Right lobe of liver (tissue), 4 donors: ENCODE results near the gene ALPI.

Experiments
- POLR2A ChIP-seq: fragments of 450-650 bp; IDR thresholded peaks from one replicate; pipeline ENCODE4 v1.6.1; 2017; ENCODE audit warnings: antibody characterized with exemption, mild to moderate bottlenecking
- TF ChIP-seq, protein P1 (sequence below), 4 donors: fragments of 200-600 bp in 3 of 4; fragments of 450-650 bp in 1 of 4; IDR thresholded peaks; one replicate each; pipeline versions ENCODE4 v1.5.1 to v1.8.0; 2016 to 2022; ENCODE audit warnings: antibody characterized with exemption in 4 of 4, mild to moderate bottlenecking in 2 of 4
- donor health status: DM: no; HTN: no; CAD: no.
- donor health status: DM: no; HTN: no; CAD: no.
- donor health status: DM: no; HTN: yes; CAD: no.

GRCh38 chr2:232476791-232477190 is 20.8 kb downstream of the ALPI start:
- TF ChIP-seq, protein P1, sequence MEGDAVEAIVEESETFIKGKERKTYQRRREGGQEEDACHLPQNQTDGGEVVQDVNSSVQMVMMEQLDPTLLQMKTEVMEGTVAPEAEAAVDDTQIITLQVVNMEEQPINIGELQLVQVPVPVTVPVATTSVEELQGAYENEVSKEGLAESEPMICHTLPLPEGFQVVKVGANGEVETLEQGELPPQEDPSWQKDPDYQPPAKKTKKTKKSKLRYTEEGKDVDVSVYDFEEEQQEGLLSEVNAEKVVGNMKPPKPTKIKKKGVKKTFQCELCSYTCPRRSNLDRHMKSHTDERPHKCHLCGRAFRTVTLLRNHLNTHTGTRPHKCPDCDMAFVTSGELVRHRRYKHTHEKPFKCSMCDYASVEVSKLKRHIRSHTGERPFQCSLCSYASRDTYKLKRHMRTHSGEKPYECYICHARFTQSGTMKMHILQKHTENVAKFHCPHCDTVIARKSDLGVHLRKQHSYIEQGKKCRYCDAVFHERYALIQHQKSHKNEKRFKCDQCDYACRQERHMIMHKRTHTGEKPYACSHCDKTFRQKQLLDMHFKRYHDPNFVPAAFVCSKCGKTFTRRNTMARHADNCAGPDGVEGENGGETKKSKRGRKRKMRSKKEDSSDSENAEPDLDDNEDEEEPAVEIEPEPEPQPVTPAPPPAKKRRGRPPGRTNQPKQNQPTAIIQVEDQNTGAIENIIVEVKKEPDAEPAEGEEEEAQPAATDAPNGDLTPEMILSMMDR (IDR thresholded peaks at IDR 0.05), result no peak
- no peak for TF ChIP-seq POLR2A
